Left renal pelvis (tissue), 4 donors: ENCODE results near the gene CDADC1. TPM values are rescaled to one million over a fixed set of nuclear protein-coding genes. Genes with fewer than 3 reads are reported as not detected.
"Not testable (repeated sequence)": the region's sequence is repeated elsewhere in the genome, so short reads cannot be mapped to it uniquely, and the experiment has no call there.

ENCODE experiments used
- DNase-seq, 4 donors: peaks; one replicate each; pipeline ENCODE4 v3.0.0-alpha.2; 2013; ENCODE audit warnings: low read depth in 4 of 4, low spot score in 3 of 4
- polyA plus RNA-seq, 4 donors: library from polyadenylated mRNA; unstranded; fragments of 120-200 nt; gene quantifications; one replicate each; pipeline ENCODE4 v1.2.1, GENCODE V29; 2013; ENCODE audit not compliant: insufficient read length in 4 of 4

The CDADC1 gene
- polyA plus RNA-seq, 4 donors: 13.5 to 15.4 (median 15.1) TPM

GRCh38 chr13:49310251-49310650, 62.5 kb downstream of the CDADC1 start:
- no peak for DNase-seq

DNA sequence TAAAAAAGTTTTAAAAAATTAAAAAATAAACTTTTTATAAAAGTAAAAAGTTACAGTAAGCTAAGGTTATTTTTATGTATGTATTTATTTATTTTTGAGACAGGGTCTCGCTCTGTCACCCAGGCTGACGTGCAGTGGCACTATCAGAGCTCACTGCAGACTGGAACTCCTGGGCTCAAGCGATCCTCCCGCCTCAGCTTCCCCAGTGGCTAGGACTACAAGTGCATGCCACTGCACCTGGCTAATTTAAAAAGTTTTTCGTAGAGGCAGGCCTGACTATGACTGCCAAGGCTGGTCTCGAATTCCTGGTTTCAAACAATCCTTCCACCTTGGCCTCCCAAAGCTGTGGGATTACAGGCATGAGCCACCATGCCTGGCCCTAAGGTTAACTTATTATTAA, 64.1 kb downstream of the CDADC1 start:
- DNase-seq: no peak

- no peak for DNase-seq
Measured at GRCh38 chr13:49314344-49314882, 66.7 kb downstream of the CDADC1 start.

GRCh38 chr13:49315036-49315565, 67.4 kb downstream of the CDADC1 start:
- DNase-seq: no peak

DNA sequence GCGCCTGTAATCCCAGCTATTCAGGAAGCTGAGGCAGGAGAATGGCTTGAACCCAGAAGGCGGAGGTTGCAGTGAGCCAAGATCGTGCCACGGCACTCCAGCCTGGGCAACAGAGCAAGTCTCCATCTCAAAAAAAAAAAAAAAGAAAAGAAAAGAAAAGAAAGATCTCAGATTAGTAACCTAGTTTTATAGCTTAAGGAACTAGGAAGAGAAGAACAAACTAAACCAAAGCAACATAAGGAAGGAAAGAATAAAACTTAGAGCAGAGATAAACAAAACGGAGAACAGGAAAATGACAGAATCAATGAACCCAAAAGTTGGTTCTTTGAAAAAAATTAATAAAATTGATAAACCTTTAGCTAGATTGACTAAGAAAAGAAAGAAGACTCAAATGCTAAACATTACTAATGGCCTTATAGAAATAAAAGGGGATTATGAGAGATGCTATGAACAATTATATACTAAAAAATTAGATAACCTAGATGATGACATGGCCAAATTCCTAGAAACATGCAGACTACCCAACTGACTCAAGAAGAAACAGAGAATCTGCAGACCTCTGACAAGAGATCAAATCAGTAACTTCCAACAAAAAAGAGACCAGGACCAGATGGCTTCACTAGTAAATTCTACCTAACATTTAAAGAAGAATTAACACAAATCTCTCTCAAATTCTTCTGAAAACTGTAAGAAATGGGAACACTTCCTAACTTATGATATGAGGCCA, 68.2 kb downstream of the CDADC1 start:
- no peak for DNase-seq

GRCh38 chr13:49319551-49319950, 71.8 kb downstream of the CDADC1 start:
- no peak for DNase-seq

- DNase-seq: no peak
Measured at GRCh38 chr13:49319951-49320350, 72.2 kb downstream of the CDADC1 start.

GRCh38 chr13:49320975-49321374, 73.2 kb downstream of the CDADC1 start:
- DNase-seq: no peak

- DNase-seq: no peak
Measured at GRCh38 chr13:49322702-49323101, 75.0 kb downstream of the CDADC1 start.

GRCh38 chr13:49323344-49323743, 75.6 kb downstream of the CDADC1 start:
- DNase-seq: no peak

DNA sequence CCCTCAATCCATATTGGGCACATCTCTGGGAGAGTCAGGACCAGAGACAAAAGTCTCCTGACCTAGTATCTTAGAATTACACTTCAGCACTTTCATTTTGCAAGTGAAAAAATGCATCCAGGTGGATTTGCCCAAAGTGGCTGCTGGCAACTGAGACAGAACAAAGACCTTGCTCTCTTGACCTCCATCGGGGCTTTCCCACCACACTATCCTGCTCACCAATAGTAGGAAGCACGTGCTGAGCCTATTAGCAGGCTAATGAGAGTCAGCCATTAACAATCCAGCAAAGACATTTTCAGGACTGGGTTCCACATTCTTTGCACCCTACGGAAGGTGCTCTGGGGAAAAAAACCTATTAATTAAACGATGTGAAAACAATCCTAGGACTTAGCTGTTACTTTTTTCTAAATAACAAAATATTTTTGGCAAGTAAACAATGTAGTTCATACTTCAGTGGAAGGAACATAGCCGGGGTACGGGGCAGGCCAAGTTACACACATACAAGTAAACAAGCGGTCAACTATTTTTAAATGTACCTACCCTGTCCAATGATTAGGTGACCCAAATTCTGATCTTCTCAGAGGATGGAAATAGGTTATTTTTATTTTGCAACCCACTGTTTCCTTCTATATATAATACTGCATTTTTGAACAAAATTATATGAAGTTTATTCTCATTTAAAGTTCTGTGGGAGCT, 78.6 kb downstream of the CDADC1 start:
- DNase-seq: no peak

- DNase-seq: not testable (repeated sequence)
Measured at GRCh38 chr13:49327145-49327544, 79.4 kb downstream of the CDADC1 start.

GRCh38 chr13:49329831-49330545, 82.3 kb downstream of the CDADC1 start:
- DNase-seq: no peak

- no peak for DNase-seq
Measured at GRCh38 chr13:49330546-49330864, 82.8 kb downstream of the CDADC1 start.

GRCh38 chr13:49336655-49337054, 88.9 kb downstream of the CDADC1 start:
- DNase-seq: no peak

DNA sequence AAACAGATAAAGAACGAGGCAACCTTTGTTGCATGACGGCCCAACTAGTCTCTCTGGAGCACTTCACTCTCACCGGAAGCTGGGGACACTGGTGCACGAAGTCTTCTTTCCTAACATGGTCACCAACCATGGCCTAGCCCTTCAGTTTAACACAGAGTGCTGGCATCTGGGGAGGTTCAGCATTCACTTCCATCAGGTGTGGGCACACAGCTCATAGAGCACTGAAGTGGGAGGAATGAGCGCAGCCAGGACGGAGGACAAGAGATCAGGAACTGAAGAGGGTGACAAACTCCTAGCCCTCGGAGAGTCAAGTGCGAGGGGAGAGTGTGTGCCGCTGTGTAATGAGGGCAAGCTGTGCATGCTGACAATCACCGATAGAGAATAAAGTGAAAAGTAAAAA, 92.4 kb downstream of the CDADC1 start:
- no peak for DNase-seq

- DNase-seq: no peak
Measured at GRCh38 chr13:49341517-49341916, 93.8 kb downstream of the CDADC1 start.

GRCh38 chr13:49341941-49342340, 94.2 kb downstream of the CDADC1 start:
- DNase-seq: no peak

DNA sequence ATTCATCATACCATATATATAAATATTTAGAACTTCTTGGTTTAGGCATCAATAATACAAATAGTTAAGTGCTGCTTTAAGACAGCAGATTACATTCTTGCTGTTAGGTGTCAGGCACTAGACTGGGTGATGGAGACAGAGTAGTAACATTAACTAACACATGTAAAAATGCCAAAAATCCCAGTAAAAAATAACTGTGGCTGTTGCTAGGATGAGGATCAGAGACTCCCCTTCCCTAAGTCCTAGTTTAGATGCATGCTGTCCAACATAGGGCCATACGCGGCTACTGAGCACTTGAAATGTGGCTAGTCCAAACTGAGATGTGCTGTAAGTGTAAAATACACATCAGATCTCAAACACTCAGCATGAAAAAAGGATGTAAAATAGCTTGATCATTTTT, 94.7 kb downstream of the CDADC1 start:
- DNase-seq: no peak
